HCT116 (cell line): ENCODE measurements around the gene CWH43. TPM values are rescaled to one million over a fixed set of nuclear protein-coding genes. Genes with fewer than 3 reads are reported as not detected.

Source experiments
- ATAC-seq: fragments of 200-7000 bp; cut with Tn5 transposase; 2 replicates; pipeline ENCODE4 v1.9.1; 2020; ENCODE audit warnings: mild to moderate bottlenecking, moderate library complexity
- BruUV-seq: library from RNA; stranded (reverse); fragments of 400-500 nt; replicated peaks from 2 replicates; lab custom pipeline; 2021; lab: Mats Ljungman, UMichigan
- CTCF ChIA-PET: fragments of 300-600 bp; sonication (Branson Sonifier 250); formaldehyde crosslinking; loops from one replicate; lab custom pipeline; 2021; ENCODE audit warnings: antibody characterized with exemption; lab: Charles Lee
- POLR2A ChIA-PET: fragments of 300-600, 350-600 bp; sonication (Branson Sonifier 250); formaldehyde crosslinking; loops from one replicate; lab custom pipeline; 2021; ENCODE audit warnings: antibody characterized with exemption; lab: Charles Lee
- RAD21 ChIA-PET, 2 experiments: fragments of 300-600 bp; sonication (Branson Sonifier 250); formaldehyde crosslinking; loops; one replicate each; lab custom pipeline; 2023; ENCODE audit warnings: low total read pairs in 2 of 2; ENCODE audit not compliant: uncharacterized antibody in 2 of 2, unreplicated experiment in 2 of 2, low non-redundant PET in 1 of 2; lab: Charles Lee
- DNase-seq: peaks from one replicate; pipeline ENCODE4 v3.0.0-alpha.2; 2010; ENCODE audit warnings: low read depth, low spot score
- H2AFZ ChIP-seq: fragments of 200-600 bp; shearing (Covaris generic), sonication (generic); 2 replicates; pipeline ENCODE4 v1.6.1; 2017; ENCODE audit warnings: low read depth, mixed run types, mixed read lengths, antibody characterized with exemption, low read length; ENCODE audit not compliant: poor library complexity, severe bottlenecking
- H3K27ac ChIP-seq: 2 replicates; pipeline ENCODE4 v1.5.1; 2012; ENCODE audit warnings: low read depth, low read length
- H3K27me3 ChIP-seq: fragments of 200-600 bp; sonication (generic); 2 replicates; pipeline ENCODE4 v1.6.1; 2016; ENCODE audit warnings: mixed run types, low read length, mixed read lengths; ENCODE audit not compliant: insufficient read depth
- H3K36me3 ChIP-seq, 2 experiments: fragments of 200-500 bp in 1 of 2; fragments of 200-600 bp in 1 of 2; sonication (Bioruptor generic) in 1 of 2; sonication (generic) in 1 of 2; 2 replicates each; pipeline versions ENCODE4 v1.5.1 to v1.6.1; 2014 to 2016; ENCODE audit warnings: low read length in 2 of 2, inconsistent platforms in 1 of 2, mixed read lengths in 1 of 2, mixed run types in 1 of 2; ENCODE audit not compliant: insufficient read depth in 2 of 2, control insufficient read depth in 1 of 2
- H3K4me1 ChIP-seq, 2 experiments: fragments of 200-600 bp in 1 of 2; sonication (generic) in 1 of 2; 2 replicates each; pipeline versions ENCODE4 v1.5.1 to v1.6.1; 2012 to 2017; ENCODE audit warnings: low read length in 2 of 2, inconsistent platforms in 1 of 2, mild to moderate bottlenecking in 1 of 2, mixed read lengths in 1 of 2, mixed run types in 1 of 2, moderate library complexity in 1 of 2; ENCODE audit not compliant: insufficient read depth in 2 of 2, control insufficient read depth in 1 of 2
- H3K4me2 ChIP-seq: fragments of 200-600 bp; sonication (generic); 2 replicates; pipeline ENCODE4 v1.6.1; 2017; ENCODE audit warnings: mixed run types, low read length, mixed read lengths
- H3K4me3 ChIP-seq, 2 experiments: fragments of 200-600 bp in 1 of 2; sonication (generic) in 1 of 2; replicated peaks in 1 of 2; 2 replicates each; pipeline ENCODE4 v1.5.1; 2011 to 2016; ENCODE audit warnings: low read length in 2 of 2, control low read depth in 1 of 2, low read depth in 1 of 2, mild to moderate bottlenecking in 1 of 2, mixed read lengths in 1 of 2, mixed run types in 1 of 2
- H3K79me2 ChIP-seq: fragments of 200-600 bp; sonication (generic); 2 replicates; pipeline ENCODE4 v1.6.1; 2017; ENCODE audit warnings: mild to moderate bottlenecking, mixed run types, low read length, moderate library complexity, mixed read lengths; ENCODE audit not compliant: insufficient read depth
- H3K9ac ChIP-seq: fragments of 200-600 bp; sonication (generic); 2 replicates; pipeline ENCODE4 v1.6.1; 2016; ENCODE audit warnings: low read length, mixed read lengths
- H3K9me2 ChIP-seq: fragments of 200-600 bp; sonication (generic), shearing (Covaris generic); 2 replicates; pipeline ENCODE4 v1.6.1; 2017; ENCODE audit warnings: mixed run types, mild to moderate bottlenecking, moderate library complexity; ENCODE audit not compliant: insufficient read depth
- H3K9me3 ChIP-seq, 2 experiments: fragments of 200-500 bp in 1 of 2; fragments of 200-600 bp in 1 of 2; sonication (Bioruptor generic) in 1 of 2; sonication (generic) in 1 of 2; 2 replicates each; pipeline ENCODE4 v1.6.1; 2014 to 2017; ENCODE audit warnings: low read length in 2 of 2, mixed read lengths in 2 of 2, inconsistent platforms in 1 of 2, low read depth in 1 of 2, mild to moderate bottlenecking in 1 of 2, mixed run types in 1 of 2, moderate library complexity in 1 of 2; ENCODE audit not compliant: control insufficient read depth in 1 of 2, insufficient read depth in 1 of 2
- H4K20me1 ChIP-seq: fragments of 200-600 bp; sonication (generic), shearing (Covaris generic); 2 replicates; pipeline ENCODE4 v1.6.1; 2017; ENCODE audit warnings: mixed run types, mild to moderate bottlenecking, moderate library complexity; ENCODE audit not compliant: insufficient read depth
- CBX3 ChIP-seq: IDR thresholded peaks from 2 replicates; pipeline ENCODE4 v1.6.1; 2012; ENCODE audit warnings: low read depth
- CEBPB ChIP-seq: IDR thresholded peaks from 2 replicates; pipeline ENCODE4 v1.6.1; 2012; ENCODE audit warnings: low read depth
- EGR1 ChIP-seq: IDR thresholded peaks from 2 replicates; pipeline ENCODE4 v1.6.1; 2012; ENCODE audit warnings: low read depth
- EZH2phosphoT487 ChIP-seq: fragments of 200-600 bp; IDR thresholded peaks from 2 replicates; pipeline ENCODE4 v1.6.1; 2018; ENCODE audit warnings: antibody characterized with exemption, borderline replicate concordance
- JUND ChIP-seq: IDR thresholded peaks from 2 replicates; pipeline ENCODE4 v1.6.1; 2012
- POLR2A ChIP-seq: IDR thresholded peaks from 2 replicates; pipeline ENCODE4 v1.7.0; 2011; ENCODE audit warnings: borderline replicate concordance; ENCODE audit not compliant: insufficient read depth, insufficient read length; ENCODE audit errors: extremely low read depth
- RAD21 ChIP-seq: IDR thresholded peaks from 2 replicates; pipeline ENCODE4 v1.6.1; 2012; ENCODE audit warnings: low read depth, mild to moderate bottlenecking
- TCF7L2 ChIP-seq: IDR thresholded peaks from 2 replicates; pipeline ENCODE4 v1.7.0; 2011; ENCODE audit warnings: borderline replicate concordance, inconsistent platforms; ENCODE audit not compliant: insufficient read depth, insufficient read length; ENCODE audit errors: extremely low read depth
- intact Hi-C: fragments of 100-400 bp; cut with micrococcal nuclease; formaldehyde crosslinking; loops from 2 replicates; pipeline ENCODE4 v1.10.0; 2022
- total RNA-seq: library from RNA; stranded (reverse); gene quantifications from one replicate; pipeline ENCODE4 v1.2.1, GENCODE V29; 2021; ENCODE audit not compliant: unreplicated experiment
- TF ChIP-seq, protein P1 (sequence below): IDR thresholded peaks from 2 replicates; pipeline ENCODE4 v1.6.1; 2011; ENCODE audit warnings: mild to moderate bottlenecking, low read length, moderate library complexity; ENCODE audit not compliant: insufficient replicate concordance; ENCODE audit errors: extremely low read depth
- TF ChIP-seq, protein P2 (sequence below): IDR thresholded peaks from 2 replicates; pipeline ENCODE4 v1.6.1; 2012
- TF ChIP-seq, protein P3 (sequence below), 3 experiments: fragments of 200-600 bp in 1 of 3; sonication (generic) in 1 of 3; IDR thresholded peaks in 2 of 3; conservative IDR thresholded peaks in 1 of 3; 2 replicates each; pipeline ENCODE4 v1.5.1; 2012 to 2017; ENCODE audit warnings: low read depth in 2 of 3, low read length in 2 of 3, antibody characterized with exemption in 1 of 3, borderline replicate concordance in 1 of 3, control low read depth in 1 of 3, mild to moderate bottlenecking in 1 of 3, mixed read lengths in 1 of 3, mixed run types in 1 of 3, moderate library complexity in 1 of 3; ENCODE audit not compliant: insufficient read depth in 1 of 3
- TF ChIP-seq, protein P4 (sequence below): IDR thresholded peaks from 2 replicates; pipeline ENCODE4 v1.6.1; 2012

Gene CWH43
- total RNA-seq, 1 experiment from 2014 or later, result not detected

DNA sequence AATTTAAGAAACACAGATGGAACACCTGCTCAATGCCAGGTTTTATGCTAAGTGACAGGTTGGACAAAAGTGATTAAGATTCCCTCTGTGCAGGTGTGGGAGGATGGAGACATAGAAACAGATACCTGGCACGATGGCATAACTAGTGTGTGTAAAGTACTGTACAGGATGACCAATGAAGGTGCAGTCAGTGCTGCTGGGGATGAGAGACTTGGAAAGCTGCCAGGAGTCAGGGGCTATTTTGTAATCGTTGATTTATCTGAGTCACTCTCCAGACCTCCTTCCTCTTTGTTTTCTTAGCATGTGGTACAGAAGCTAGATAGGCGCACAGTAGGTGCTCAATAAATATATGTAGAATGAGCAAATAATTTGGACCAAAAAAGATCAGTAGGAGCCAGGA, 58.2 kb downstream of the CWH43 start:
- Histone ChIP-seq H3K9me3 (no peaks in the 10 kb centered on the region), H3K4me3 (no peak overlapping the region), H3K4me2 (no peak overlapping the region), H3K9me2 (no peaks in the 10 kb centered on the region), H3K27me3 (no peaks in the 10 kb centered on the region), H3K9ac (no peak overlapping the region), H3K27ac (no peak overlapping the region), H3K36me3 (no peaks in the 10 kb centered on the region), H3K79me2 (no peaks in the 10 kb centered on the region), H3K4me1 (no peaks in the 10 kb centered on the region), H4K20me1 (no peaks in the 10 kb centered on the region)
- intact Hi-C loops, result no loop called here
- DNase-seq, result no peak
- RAD21 ChIA-PET, result no interaction called here
- no peak for ATAC-seq
- CTCF ChIA-PET, result no interaction called here
- no TSS peak for BruUV-seq
- POLR2A ChIA-PET, result no interaction called here
- TF ChIP-seq, protein P1, sequence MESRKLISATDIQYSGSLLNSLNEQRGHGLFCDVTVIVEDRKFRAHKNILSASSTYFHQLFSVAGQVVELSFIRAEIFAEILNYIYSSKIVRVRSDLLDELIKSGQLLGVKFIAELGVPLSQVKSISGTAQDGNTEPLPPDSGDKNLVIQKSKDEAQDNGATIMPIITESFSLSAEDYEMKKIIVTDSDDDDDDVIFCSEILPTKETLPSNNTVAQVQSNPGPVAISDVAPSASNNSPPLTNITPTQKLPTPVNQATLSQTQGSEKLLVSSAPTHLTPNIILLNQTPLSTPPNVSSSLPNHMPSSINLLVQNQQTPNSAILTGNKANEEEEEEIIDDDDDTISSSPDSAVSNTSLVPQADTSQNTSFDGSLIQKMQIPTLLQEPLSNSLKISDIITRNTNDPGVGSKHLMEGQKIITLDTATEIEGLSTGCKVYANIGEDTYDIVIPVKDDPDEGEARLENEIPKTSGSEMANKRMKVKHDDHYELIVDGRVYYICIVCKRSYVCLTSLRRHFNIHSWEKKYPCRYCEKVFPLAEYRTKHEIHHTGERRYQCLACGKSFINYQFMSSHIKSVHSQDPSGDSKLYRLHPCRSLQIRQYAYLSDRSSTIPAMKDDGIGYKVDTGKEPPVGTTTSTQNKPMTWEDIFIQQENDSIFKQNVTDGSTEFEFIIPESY, result no peak
- TF ChIP-seq EZH2phosphoT487, result no peak
- no peak for TF ChIP-seq JUND
- TF ChIP-seq, protein P2, sequence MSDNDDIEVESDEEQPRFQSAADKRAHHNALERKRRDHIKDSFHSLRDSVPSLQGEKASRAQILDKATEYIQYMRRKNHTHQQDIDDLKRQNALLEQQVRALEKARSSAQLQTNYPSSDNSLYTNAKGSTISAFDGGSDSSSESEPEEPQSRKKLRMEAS, result no peak
- TF ChIP-seq, protein P3, sequence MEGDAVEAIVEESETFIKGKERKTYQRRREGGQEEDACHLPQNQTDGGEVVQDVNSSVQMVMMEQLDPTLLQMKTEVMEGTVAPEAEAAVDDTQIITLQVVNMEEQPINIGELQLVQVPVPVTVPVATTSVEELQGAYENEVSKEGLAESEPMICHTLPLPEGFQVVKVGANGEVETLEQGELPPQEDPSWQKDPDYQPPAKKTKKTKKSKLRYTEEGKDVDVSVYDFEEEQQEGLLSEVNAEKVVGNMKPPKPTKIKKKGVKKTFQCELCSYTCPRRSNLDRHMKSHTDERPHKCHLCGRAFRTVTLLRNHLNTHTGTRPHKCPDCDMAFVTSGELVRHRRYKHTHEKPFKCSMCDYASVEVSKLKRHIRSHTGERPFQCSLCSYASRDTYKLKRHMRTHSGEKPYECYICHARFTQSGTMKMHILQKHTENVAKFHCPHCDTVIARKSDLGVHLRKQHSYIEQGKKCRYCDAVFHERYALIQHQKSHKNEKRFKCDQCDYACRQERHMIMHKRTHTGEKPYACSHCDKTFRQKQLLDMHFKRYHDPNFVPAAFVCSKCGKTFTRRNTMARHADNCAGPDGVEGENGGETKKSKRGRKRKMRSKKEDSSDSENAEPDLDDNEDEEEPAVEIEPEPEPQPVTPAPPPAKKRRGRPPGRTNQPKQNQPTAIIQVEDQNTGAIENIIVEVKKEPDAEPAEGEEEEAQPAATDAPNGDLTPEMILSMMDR (IDR thresholded peaks at IDR 0.05 in 2 of 3, conservative IDR thresholded peaks at IDR 0.05 in 1 of 3; ENCODE audit: borderline replicate concordance in 1 of 3, insufficient read depth in 1 of 3, low read depth in 2 of 3, low read length in 2 of 3), result no peak
- TF ChIP-seq POLR2A, result no peak
- TF ChIP-seq CEBPB, result no peak
- TF ChIP-seq CBX3, result no peak
- no peak for TF ChIP-seq TCF7L2
- no peak for TF ChIP-seq RAD21
- TF ChIP-seq EGR1, result no peak
- TF ChIP-seq, protein P4, sequence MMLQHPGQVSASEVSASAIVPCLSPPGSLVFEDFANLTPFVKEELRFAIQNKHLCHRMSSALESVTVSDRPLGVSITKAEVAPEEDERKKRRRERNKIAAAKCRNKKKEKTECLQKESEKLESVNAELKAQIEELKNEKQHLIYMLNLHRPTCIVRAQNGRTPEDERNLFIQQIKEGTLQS, result no peak
- TF ChIP-seq, all 23 proteins: peak for 0
- H2AFZ ChIP-seq, result no peak overlapping the region
